Measurements from ENCODE around the gene DPYSL3.

GRCh38 chr5:147375151-147375550, 134.7 kb downstream of the DPYSL3 start:
- TF ChIP-seq EZH2 (IDR thresholded peaks at IDR 0.05; ENCODE audit: borderline replicate concordance, insufficient read depth, low read length, poor library complexity, severe bottlenecking) (no peak), REST (IDR thresholded peaks at IDR 0.05; ENCODE audit: borderline replicate concordance) (no peak)
